Activated CD8-positive, alpha-beta T cell treated with anti-CD3 and anti-CD28 coated beads, Interleukin-2, amount 10 ng/mL, durations not matched to agents 7 days and 5 days (primary cell): ENCODE measurements around the gene ZPR1. TPM values are rescaled to one million over a fixed set of nuclear protein-coding genes. Genes with fewer than 3 reads are reported as not detected.
"Not testable (repeated sequence)": the region's sequence is repeated elsewhere in the genome, so short reads cannot be mapped to it uniquely, and the experiment has no call there.

ENCODE experiments used
- ATAC-seq: fragments of 150-1000 bp; cut with Tn5 transposase; one replicate; pipeline ENCODE4 v1.10.0; 2021; ENCODE audit warnings: moderate library complexity
- CTCF ChIA-PET: fragments of 350-600 bp; sonication (Branson Sonifier 250); formaldehyde crosslinking; loops from one replicate; lab custom pipeline; 2021; ENCODE audit warnings: antibody characterized with exemption; lab: Charles Lee
- POLR2A ChIA-PET: fragments of 350-600 bp; sonication (Branson Sonifier 250); formaldehyde crosslinking; loops from one replicate; lab custom pipeline; 2021; ENCODE audit warnings: antibody characterized with exemption; lab: Charles Lee
- DNase-seq: peaks from one replicate; pipeline ENCODE4 v3.0.0-alpha.2; 2020
- H3K27ac Mint-ChIP-seq: one replicate; pipeline ENCODE4 v1.8.0; 2021; ENCODE audit warnings: mild to moderate bottlenecking, mixed read lengths
- H3K27me3 Mint-ChIP-seq: one replicate; pipeline ENCODE4 v1.8.0; 2021; ENCODE audit warnings: low read depth, mixed read lengths
- H3K36me3 Mint-ChIP-seq: one replicate; pipeline ENCODE4 v1.8.0; 2021; ENCODE audit warnings: low read depth, mixed read lengths
- H3K4me1 Mint-ChIP-seq: one replicate; pipeline ENCODE4 v1.8.0; 2021; ENCODE audit warnings: low read depth, mixed read lengths
- H3K4me3 Mint-ChIP-seq: one replicate; pipeline ENCODE4 v1.8.0; 2021; ENCODE audit warnings: mild to moderate bottlenecking, mixed read lengths
- H3K9me3 Mint-ChIP-seq: one replicate; pipeline ENCODE4 v1.8.0; 2022; ENCODE audit warnings: mixed read lengths; ENCODE audit not compliant: insufficient read depth
- total RNA-seq, 2 experiments: library from RNA; stranded (reverse); gene quantifications; one replicate each; pipeline ENCODE4 v1.2.3, GENCODE V29; 2021

Gene ZPR1
- total RNA-seq, 2 experiments from 2014 or later: 60.5 to 62.0 TPM

DNA sequence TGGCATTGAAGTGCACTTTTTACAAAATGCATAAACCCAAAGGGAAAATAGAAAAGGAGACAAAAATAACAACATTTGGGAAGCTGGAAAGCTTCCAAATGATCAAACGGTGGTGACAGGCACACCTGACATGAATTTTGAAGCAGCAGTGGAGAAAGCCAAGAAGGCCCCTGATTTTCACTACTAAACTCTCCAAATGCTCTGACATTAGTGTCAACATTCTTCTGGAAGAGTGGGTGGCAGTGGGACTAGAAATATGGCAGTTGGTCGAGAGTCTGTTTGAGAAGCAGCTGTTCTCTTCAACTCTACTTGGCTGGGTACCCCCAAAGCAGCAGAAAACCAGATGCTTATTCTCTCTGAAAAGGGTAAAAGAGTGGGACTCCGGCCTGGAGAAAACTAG, 16.2 kb upstream of the ZPR1 start:
- no peak overlapping the region for H3K4me3 Mint-ChIP-seq
- no peaks in the 10 kb centered on the region for H3K36me3 Mint-ChIP-seq
- peaks cover 25% of the 10 kb centered on the region for H3K27me3 Mint-ChIP-seq
- H3K27ac Mint-ChIP-seq: no peak overlapping the region
- POLR2A ChIA-PET: interaction anchor here (0.9 kb wide), 1 partner anchor 9 kb away, joined by 3 read pairs; no protein-coding TSS in a partner anchor
- H3K9me3 Mint-ChIP-seq: no peaks in the 10 kb centered on the region
- DNase-seq (no peak), ATAC-seq (no peak)
- CTCF ChIA-PET: interaction anchor here (1.0 to 3.1 kb wide), 3 partner anchors 12 to 66 kb away, joined by 3 to 13 read pairs (median 3); partner anchors contain the start of gene APOA5
- no peaks in the 10 kb centered on the region for H3K4me1 Mint-ChIP-seq

GRCh38 chr11:116801662-116802061, 13.8 kb upstream of the ZPR1 start:
- H3K4me3 Mint-ChIP-seq, H3K36me3 Mint-ChIP-seq, DNase-seq, H3K27ac Mint-ChIP-seq, H3K4me1 Mint-ChIP-seq, H3K9me3 Mint-ChIP-seq, ATAC-seq, POLR2A ChIA-PET: not testable (repeated sequence)
- CTCF ChIA-PET: interaction anchor here (1.2 kb wide), 1 partner anchor 11 kb away, joined by 7 read pairs; the partner anchor contains the start of gene APOA5
- H3K27me3 Mint-ChIP-seq: peaks cover 21% of the 10 kb centered on the region

GRCh38 chr11:116800610-116801009, 12.8 kb upstream of the ZPR1 start:
- H3K27ac Mint-ChIP-seq: no peak overlapping the region
- ATAC-seq (no peak), DNase-seq (no peak)
- CTCF ChIA-PET: interaction anchor here (1.1 to 2.8 kb wide), 3 partner anchors 10 to 80 kb away, joined by 3 to 14 read pairs (median 7); partner anchors contain the start of gene APOA5
- H3K4me3 Mint-ChIP-seq: no peak overlapping the region
- H3K27me3 Mint-ChIP-seq: peaks cover 24% of the 10 kb centered on the region
- POLR2A ChIA-PET: no interaction called here
- H3K9me3 Mint-ChIP-seq: no peaks in the 10 kb centered on the region
- no peaks in the 10 kb centered on the region for H3K4me1 Mint-ChIP-seq
- H3K36me3 Mint-ChIP-seq: no peaks in the 10 kb centered on the region

DNA sequence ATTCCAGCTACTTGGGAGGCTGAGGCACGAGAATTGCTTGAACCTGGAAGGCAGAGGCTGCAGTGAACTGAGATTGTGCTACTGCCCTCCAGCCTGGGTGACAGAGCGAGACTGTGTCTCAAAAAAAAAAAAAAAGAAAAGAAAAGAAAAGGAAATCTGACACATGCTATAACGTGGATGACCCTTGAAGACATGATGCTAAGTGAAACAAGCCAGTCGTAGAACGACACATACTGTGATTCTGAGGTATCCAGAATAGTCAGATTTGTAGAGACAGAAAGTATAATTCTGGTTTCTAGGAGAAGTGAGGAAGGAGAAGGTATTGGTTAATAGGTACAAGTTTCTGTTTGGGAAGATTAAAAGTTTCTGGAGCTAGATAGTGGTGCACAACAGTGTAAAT, 10.5 kb upstream of the ZPR1 start:
- DNase-seq: no peak
- no peak for ATAC-seq
- no peaks in the 10 kb centered on the region for H3K9me3 Mint-ChIP-seq
- no peaks in the 10 kb centered on the region for H3K36me3 Mint-ChIP-seq
- no peak overlapping the region for H3K27ac Mint-ChIP-seq
- CTCF ChIA-PET: interaction anchor here (1.2 to 2.8 kb wide), 2 partner anchors 8 to 307 kb away, joined by 3 to 14 read pairs; partner anchors contain the start of gene APOA5
- no peaks in the 10 kb centered on the region for H3K4me1 Mint-ChIP-seq
- no peak overlapping the region for H3K4me3 Mint-ChIP-seq
- H3K27me3 Mint-ChIP-seq: peaks cover 21% of the 10 kb centered on the region
- POLR2A ChIA-PET: interaction anchor here (0.6 kb wide), 1 partner anchor 380 kb away, joined by 3 read pairs; the partner anchor contains the start of gene SIDT2

DNA sequence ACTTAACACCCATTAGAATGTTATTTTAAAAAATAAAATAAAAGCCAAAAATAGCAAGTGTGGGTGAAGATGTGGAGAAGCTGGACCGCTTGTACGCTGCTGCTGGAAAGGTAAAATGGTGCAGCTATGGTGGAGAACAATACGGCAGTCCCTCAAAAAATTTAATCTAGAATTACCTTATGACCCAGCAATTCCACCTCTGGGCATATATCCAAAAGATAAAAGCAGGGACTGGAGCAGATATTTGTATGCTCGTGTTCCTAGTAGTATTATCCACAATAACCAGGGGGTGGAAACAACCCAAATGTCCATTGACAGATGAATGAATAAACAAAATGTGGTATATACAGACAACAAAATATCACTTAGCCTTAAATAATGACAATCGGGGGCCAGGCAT, 10.0 kb upstream of the ZPR1 start:
- Mint-ChIP-seq H3K27me3 (peaks cover 20% of the 10 kb centered on the region), H3K9me3 (no peaks in the 10 kb centered on the region), H3K36me3 (no peaks in the 10 kb centered on the region), H3K4me3 (no peak overlapping the region), H3K4me1 (no peaks in the 10 kb centered on the region), H3K27ac (no peak overlapping the region)
- DNase-seq (no peak), ATAC-seq (no peak)
- ChIA-PET POLR2A (no interaction called here), CTCF (no interaction called here)

GRCh38 chr11:116796548-116796947, 8.7 kb upstream of the ZPR1 start:
- no peak overlapping the region for H3K4me3 Mint-ChIP-seq
- CTCF ChIA-PET: interaction anchor here (7.7 to 11.1 kb wide), 2 partner anchors 39 to 56 kb away, joined by 64 to 211 read pairs; partner anchors contain the start of gene APOA1
- no peak for DNase-seq
- no peaks in the 10 kb centered on the region for H3K36me3 Mint-ChIP-seq
- POLR2A ChIA-PET: no interaction called here
- H3K9me3 Mint-ChIP-seq: no peaks in the 10 kb centered on the region
- no peak for ATAC-seq
- no peaks in the 10 kb centered on the region for H3K4me1 Mint-ChIP-seq
- H3K27me3 Mint-ChIP-seq: peaks cover 17% of the 10 kb centered on the region
- no peak overlapping the region for H3K27ac Mint-ChIP-seq

DNA sequence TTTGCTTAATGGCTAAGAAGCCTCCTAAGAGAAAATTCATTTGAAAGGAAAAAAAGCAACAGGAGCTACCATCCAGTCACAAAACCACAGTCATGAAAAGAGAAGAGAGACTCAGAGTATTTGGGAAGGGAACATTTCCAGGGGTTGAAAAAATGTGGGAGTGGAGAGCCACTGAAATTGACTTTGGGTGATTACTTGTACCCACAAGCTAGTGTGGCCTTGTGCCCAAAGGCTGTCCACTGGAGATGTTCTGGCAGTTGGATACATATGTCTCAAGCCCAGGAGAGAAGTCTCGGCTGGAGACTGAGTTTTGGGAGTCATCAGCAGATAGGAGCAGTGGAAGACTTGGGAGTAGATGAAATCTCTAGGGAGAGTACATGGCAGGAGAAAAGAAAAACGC, 7.0 kb upstream of the ZPR1 start:
- no peak overlapping the region for H3K27ac Mint-ChIP-seq

GRCh38 chr11:116793772-116794097, 5.9 kb upstream of the ZPR1 start:
- ChIA-PET CTCF (interaction anchor here (1.0 to 11.1 kb wide), 4 partner anchors 41 to 312 kb away, joined by 4 to 211 read pairs (median 36); partner anchors contain the start of gene APOA1), POLR2A (interaction anchor here (0.8 to 1.1 kb wide), 3 partner anchors 21 to 60 kb away, joined by 3 read pairs; partner anchors contain the start of gene BUD13)
- no peak overlapping the region for H3K27ac Mint-ChIP-seq
- peaks cover 13% of the 10 kb centered on the region for H3K4me1 Mint-ChIP-seq
- no peak overlapping the region for H3K4me3 Mint-ChIP-seq
- H3K9me3 Mint-ChIP-seq: no peaks in the 10 kb centered on the region
- no peak for ATAC-seq
- no peak for DNase-seq
- H3K27me3 Mint-ChIP-seq: peaks cover 9% of the 10 kb centered on the region
- H3K36me3 Mint-ChIP-seq: no peaks in the 10 kb centered on the region

More for the DNA sequence above, 7.0 kb upstream of the ZPR1 start:
- ATAC-seq (no peak), DNase-seq (no peak)
- ChIA-PET CTCF (interaction anchor here (3.1 to 11.1 kb wide), 3 partner anchors 40 to 311 kb away, joined by 9 to 211 read pairs (median 64); partner anchors contain the start of gene APOA1), POLR2A (interaction anchor here (0.7 kb wide), 1 partner anchor 45 kb away, joined by 3 read pairs; no protein-coding TSS in a partner anchor)
- Mint-ChIP-seq H3K27me3 (peaks cover 12% of the 10 kb centered on the region), H3K36me3 (no peaks in the 10 kb centered on the region), H3K4me3 (no peak overlapping the region), H3K4me1 (peaks cover 9% of the 10 kb centered on the region), H3K9me3 (no peaks in the 10 kb centered on the region)

GRCh38 chr11:116792869-116793771, 5.3 kb upstream of the ZPR1 start:
- ATAC-seq: no peak
- DNase-seq: no peak
- CTCF ChIA-PET: interaction anchor here (1.0 to 11.1 kb wide), 10 partner anchors 10 to 351 kb away, joined by 4 to 211 read pairs (median 11); partner anchors contain the start of genes APOA1 and PAFAH1B2
- POLR2A ChIA-PET: interaction anchor here (0.8 to 1.1 kb wide), 3 partner anchors 20 to 61 kb away, joined by 3 read pairs; partner anchors contain the start of gene BUD13
- Mint-ChIP-seq H3K27me3 (peaks cover 9% of the 10 kb centered on the region), H3K4me1 (peaks cover 20% of the 10 kb centered on the region), H3K27ac (no peak overlapping the region), H3K36me3 (no peaks in the 10 kb centered on the region), H3K9me3 (no peaks in the 10 kb centered on the region), H3K4me3 (no peak overlapping the region)

DNA sequence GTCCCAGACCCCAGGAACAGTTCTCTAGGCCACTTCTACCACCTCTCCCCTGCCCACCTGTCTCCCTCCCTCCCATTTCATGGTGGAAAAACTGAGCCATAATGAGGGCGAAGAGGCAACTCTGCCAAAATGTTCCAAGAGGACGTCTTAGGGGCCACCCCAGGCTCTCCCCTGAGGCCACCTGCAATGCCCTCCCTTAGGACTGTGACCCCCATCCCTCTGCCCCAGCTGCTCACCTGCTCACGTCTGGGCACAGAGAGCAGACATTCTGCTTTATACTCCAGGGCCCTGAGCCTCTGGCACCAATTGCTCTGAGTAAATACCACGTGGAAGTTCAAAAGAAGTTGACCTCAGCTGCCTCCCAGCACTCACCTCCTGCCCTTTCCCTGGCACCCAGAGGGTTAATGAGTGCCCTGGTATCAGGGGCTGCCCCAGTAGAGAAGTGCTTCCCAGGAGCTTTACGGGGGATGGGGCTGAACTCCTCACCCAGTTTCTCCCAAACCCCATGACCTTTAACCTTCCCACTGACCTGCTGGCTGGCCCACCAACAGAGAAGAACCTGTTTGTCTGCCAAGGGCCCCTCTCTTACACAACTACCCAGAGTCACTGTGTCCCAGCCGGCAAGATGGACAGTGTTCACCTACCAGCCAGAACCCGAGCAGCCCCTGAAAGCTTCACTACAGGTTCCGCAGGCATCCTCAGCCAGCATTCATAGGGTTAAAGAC, 4.5 kb upstream of the ZPR1 start:
- ATAC-seq: no peak
- no peak for DNase-seq
- ChIA-PET POLR2A (no interaction called here), CTCF (interaction anchor here (0.6 to 11.1 kb wide), 18 partner anchors 9 to 437 kb away, joined by 3 to 211 read pairs (median 6); partner anchors contain the start of genes APOA1 and PAFAH1B2)
- no peaks in the 10 kb centered on the region for H3K9me3 Mint-ChIP-seq
- peaks cover 2% of the 10 kb centered on the region for H3K36me3 Mint-ChIP-seq
- H3K4me1 Mint-ChIP-seq: peaks cover 20% of the 10 kb centered on the region
- no peak overlapping the region for H3K4me3 Mint-ChIP-seq
- H3K27me3 Mint-ChIP-seq: peaks cover 9% of the 10 kb centered on the region
- H3K27ac Mint-ChIP-seq: no peak overlapping the region

DNA sequence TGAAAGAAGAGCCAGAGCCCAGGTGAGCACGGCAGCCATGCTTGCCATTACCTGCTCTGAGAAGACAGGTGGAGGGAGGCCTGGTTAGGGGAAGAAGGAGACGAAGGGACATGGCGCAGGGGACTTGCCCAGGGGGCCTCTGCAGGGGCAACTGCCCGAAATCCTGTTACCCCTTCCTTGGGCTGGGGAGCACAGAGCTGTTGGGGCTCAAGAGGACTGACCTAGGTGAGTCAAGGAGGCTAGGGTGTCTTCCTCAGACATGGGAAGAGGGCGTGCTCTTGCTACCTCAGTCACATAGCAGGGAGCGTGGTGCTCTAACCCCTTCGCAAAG, 4.0 kb upstream of the ZPR1 start, which contains the start of gene APOA5:
Gene APOA5 (minus strand): TSS at position 67 of the 331 bp plus-strand sequence. CDS start 19 bp downstream, at position 48.
- Mint-ChIP-seq H3K36me3 (peaks cover 7% of the 10 kb centered on the region), H3K27me3 (peaks cover 9% of the 10 kb centered on the region), H3K9me3 (no peaks in the 10 kb centered on the region), H3K27ac (no peak within 1 kb of the TSS), H3K4me1 (peaks cover 25% of the 10 kb centered on the region), H3K4me3 (no peak within 1 kb of the TSS)
- ChIA-PET CTCF (interaction anchor here (0.6 to 11.1 kb wide), 63 partner anchors 8 to 437 kb away, joined by 3 to 211 read pairs (median 5); partner anchors contain the start of genes APOA1, APOA4, BUD13 and PAFAH1B2), POLR2A (interaction anchor here (0.6 to 1.7 kb wide), 4 partner anchors 44 to 438 kb away, joined by 3 to 5 read pairs (median 3); partner anchors contain the start of gene PAFAH1B2)
- ATAC-seq (no peak), DNase-seq (no peak)
